GM12892 (cell line): ENCODE data around the gene ESAM.

Source experiments
- POLR2A ChIP-seq: IDR thresholded peaks from 2 replicates; pipeline ENCODE4 v1.6.1; 2011; ENCODE audit warnings: low read depth, low read length, control low read depth
- POLR2AphosphoS5 ChIP-seq: IDR thresholded peaks from 2 replicates; pipeline ENCODE4 v1.6.1; 2011; ENCODE audit warnings: low read depth, low read length, control low read depth
- TAF1 ChIP-seq: IDR thresholded peaks from 2 replicates; pipeline ENCODE4 v1.6.1; 2011; ENCODE audit warnings: low read depth, mild to moderate bottlenecking, control low read depth, low read length, borderline replicate concordance

DNA sequence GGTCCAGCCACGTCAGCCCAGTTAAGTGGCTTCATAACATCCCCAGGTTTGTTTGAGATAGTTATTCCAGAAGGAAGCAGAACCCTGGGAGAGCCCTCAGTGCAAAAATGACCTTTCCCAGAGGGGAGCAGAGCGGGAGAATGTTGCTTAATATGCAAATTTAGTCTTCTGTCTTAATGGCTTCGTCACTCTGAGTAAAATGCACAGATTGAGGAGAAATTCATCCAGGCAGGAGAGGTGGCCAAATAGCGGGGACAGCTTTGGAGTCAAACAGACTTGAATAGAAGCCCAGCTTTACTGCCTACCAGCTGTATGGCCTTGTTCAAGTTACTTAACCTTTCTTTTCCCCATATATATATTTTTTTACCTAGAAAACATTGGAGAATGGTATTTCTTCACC, 34.6 kb downstream of the ESAM start:
- TF ChIP-seq POLR2A (no peak), POLR2AphosphoS5 (no peak), TAF1 (no peak)
